Upper lobe of left lung (tissue), 6 donors: Measurements from ENCODE around the gene GARNL3. TPM values are rescaled to one million over a fixed set of nuclear protein-coding genes. Genes with fewer than 3 reads are reported as not detected.

ENCODE experiments used
- ATAC-seq, 2 donors: fragments of 200-7000 bp; cut with Tn5 transposase; one replicate each; pipeline ENCODE4 v1.9.1; 2022; ENCODE audit warnings: mild to moderate bottlenecking in 2 of 2, moderate library complexity in 2 of 2; ENCODE audit not compliant: low FRiP score in 2 of 2
- DNase-seq, 2 donors: peaks; one replicate each; pipeline ENCODE4 v3.0.0-alpha.2; 2019 to 2020
- H3K27ac ChIP-seq, 4 donors: fragments of 200-600 bp; sonication (generic); one replicate each; pipeline ENCODE4 v1.5.1; 2016 to 2019
- H3K27me3 ChIP-seq, 4 donors: fragments of 200-600 bp; sonication (generic); one replicate each; pipeline ENCODE4 v1.5.1; 2017 to 2019
- H3K36me3 ChIP-seq, 4 donors: fragments of 200-600 bp; sonication (generic); one replicate each; pipeline ENCODE4 v1.5.1; 2016 to 2019
- H3K4me1 ChIP-seq, 4 donors: fragments of 200-600 bp; sonication (generic); one replicate each; pipeline ENCODE4 v1.5.1; 2018 to 2019
- H3K4me3 ChIP-seq, 4 donors: fragments of 200-600 bp; sonication (generic); one replicate each; pipeline ENCODE4 v1.5.1; 2017 to 2019; ENCODE audit warnings: mild to moderate bottlenecking in 2 of 4, moderate library complexity in 1 of 4
- H3K9me3 ChIP-seq, 4 donors: fragments of 200-600 bp; sonication (generic); one replicate each; pipeline ENCODE4 v1.5.1; 2018 to 2019
- EP300 ChIP-seq, 4 donors: sonication (generic); formaldehyde crosslinking; IDR thresholded peaks; one replicate each; pipeline ENCODE4 v1.5.1; 2017; ENCODE audit warnings: antibody characterized with exemption in 4 of 4, control low read depth in 2 of 4
- POLR2A ChIP-seq, 4 donors: fragments of 450-650 bp; IDR thresholded peaks; one replicate each; pipeline ENCODE4 v1.5.1; 2016 to 2017; ENCODE audit warnings: antibody characterized with exemption in 4 of 4, mild to moderate bottlenecking in 2 of 4
- POLR2AphosphoS5 ChIP-seq, 2 donors: sonication (generic); formaldehyde crosslinking; IDR thresholded peaks; one replicate each; pipeline ENCODE4 v1.5.1; 2017; ENCODE audit warnings: antibody characterized with exemption in 2 of 2
- WGBS, 2 donors: methylation state at CpG; one replicate each; pipeline ENCODE4 v1.1.5; 2017 to 2018; 5-methylcytosine and 5-hydroxymethylcytosine counted together
- total RNA-seq, 6 donors: library from RNA; depleted of rRNA in 4 of 6; stranded (reverse); fragments of >200 nt in 4 of 6; gene quantifications; one replicate each; pipeline versions ENCODE4 v1.1.0 to v1.2.1, GENCODE V29; 2016 to 2021
- TF ChIP-seq, protein P1 (sequence below), 6 experiments: fragments of 450-650 bp in 4 of 6; fragments of 200-600 bp in 2 of 6; sonication (generic) in 2 of 6; IDR thresholded peaks; one replicate each; pipeline ENCODE4 v1.5.1; 2016 to 2019; ENCODE audit warnings: antibody characterized with exemption in 6 of 6
- donor health status: DM: no; HTN: no; CAD: no; lungs with moderate emphysema.
- donor health status: DM: no; HTN: yes; CAD: no; lungs with severe emphysema.

Gene GARNL3
- total RNA-seq, 6 donors from 2014 or later: 3.1 to 37.7 (median 7.0) TPM

DNA sequence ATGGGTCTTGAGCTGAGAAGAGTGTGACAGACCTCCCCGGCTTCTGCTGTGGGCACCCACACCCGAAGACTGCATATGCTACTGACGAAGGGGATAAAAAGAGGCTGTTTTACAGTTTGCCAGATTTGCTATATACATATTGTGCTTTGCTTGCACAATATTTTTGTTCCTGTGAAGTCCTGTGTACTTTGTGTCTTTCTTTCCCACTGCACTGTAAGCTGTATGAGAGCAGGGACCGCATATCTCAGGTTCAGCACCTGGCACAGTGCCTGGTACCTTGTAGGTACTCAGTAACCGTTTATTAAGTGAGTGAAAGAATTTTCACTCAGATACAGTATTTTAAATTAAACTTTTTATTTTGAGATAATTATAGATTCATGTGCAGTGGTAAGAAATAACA is 8.2 kb upstream of the GARNL3 start:
- Histone ChIP-seq H3K9me3 (no peaks in the 10 kb centered on the region), H3K4me1 (no peaks in the 10 kb centered on the region), H3K36me3 (no peaks in the 10 kb centered on the region), H3K4me3 (no peak overlapping the region), H3K27me3 (no peaks in the 10 kb centered on the region), H3K27ac (no peak overlapping the region)
- ATAC-seq (no peak), DNase-seq (no peak)
- 75 to 80% methylated on average over 5 of the region's 5 CpGs for WGBS, 2 donors
- TF ChIP-seq POLR2AphosphoS5 (IDR thresholded peaks at IDR 0.05): no peak
- TF ChIP-seq POLR2A (IDR thresholded peaks at IDR 0.05): no peak
- TF ChIP-seq, protein P1, sequence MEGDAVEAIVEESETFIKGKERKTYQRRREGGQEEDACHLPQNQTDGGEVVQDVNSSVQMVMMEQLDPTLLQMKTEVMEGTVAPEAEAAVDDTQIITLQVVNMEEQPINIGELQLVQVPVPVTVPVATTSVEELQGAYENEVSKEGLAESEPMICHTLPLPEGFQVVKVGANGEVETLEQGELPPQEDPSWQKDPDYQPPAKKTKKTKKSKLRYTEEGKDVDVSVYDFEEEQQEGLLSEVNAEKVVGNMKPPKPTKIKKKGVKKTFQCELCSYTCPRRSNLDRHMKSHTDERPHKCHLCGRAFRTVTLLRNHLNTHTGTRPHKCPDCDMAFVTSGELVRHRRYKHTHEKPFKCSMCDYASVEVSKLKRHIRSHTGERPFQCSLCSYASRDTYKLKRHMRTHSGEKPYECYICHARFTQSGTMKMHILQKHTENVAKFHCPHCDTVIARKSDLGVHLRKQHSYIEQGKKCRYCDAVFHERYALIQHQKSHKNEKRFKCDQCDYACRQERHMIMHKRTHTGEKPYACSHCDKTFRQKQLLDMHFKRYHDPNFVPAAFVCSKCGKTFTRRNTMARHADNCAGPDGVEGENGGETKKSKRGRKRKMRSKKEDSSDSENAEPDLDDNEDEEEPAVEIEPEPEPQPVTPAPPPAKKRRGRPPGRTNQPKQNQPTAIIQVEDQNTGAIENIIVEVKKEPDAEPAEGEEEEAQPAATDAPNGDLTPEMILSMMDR (IDR thresholded peaks at IDR 0.05): no peak
- TF ChIP-seq EP300 (IDR thresholded peaks at IDR 0.05): no peak

DNA sequence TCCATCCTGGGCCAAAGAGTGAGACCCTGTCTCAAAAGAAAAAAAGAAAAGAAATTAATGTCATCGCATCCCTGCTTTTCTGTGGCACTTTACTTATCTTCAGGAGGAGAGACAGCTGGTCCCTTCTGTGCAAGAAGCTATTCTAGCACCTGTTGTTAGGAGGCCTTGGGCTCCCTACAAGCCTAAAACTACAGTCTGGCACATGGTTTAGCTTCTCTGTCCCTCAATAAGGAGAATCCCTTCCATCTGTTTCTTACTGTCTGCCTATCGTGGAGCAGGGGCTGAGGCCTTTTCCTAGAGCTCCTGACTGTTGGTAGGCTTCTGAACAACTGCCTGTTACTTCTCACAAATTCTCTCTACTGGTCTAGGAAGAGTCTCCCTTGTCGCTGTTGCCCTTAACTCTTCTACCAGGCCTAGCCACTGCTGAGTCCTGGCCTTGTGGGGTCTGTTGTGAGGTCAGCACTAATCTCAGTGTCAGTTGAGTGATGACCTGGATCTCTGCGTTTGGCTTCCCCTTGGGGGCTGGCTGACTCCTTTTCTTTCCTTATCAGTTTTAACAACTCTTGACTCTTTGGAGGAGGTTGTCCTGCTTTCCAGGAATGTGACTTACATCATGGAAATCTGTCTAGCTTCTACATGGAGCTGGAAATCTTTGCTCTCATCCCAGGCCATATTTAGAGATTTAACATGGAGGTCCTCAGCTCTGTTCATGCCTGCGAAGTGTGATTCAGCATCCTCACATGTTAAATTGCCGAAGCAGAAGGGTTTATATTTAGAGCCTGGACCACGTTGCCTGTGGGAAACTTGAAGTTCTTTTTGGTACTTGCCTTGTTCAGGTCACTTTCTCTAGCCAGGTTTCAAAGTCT is 5.7 kb upstream of the GARNL3 start:
- ATAC-seq: no peak
- no peaks in the 10 kb centered on the region for H3K27me3 ChIP-seq
- H3K27ac ChIP-seq: no peak overlapping the region
- WGBS, 2 donors: 89 to 92% methylated on average over 7 of the region's 7 CpGs
- H3K4me1 ChIP-seq: no peaks in the 10 kb centered on the region
- no peaks in the 10 kb centered on the region for H3K9me3 ChIP-seq
- H3K36me3 ChIP-seq: no peaks in the 10 kb centered on the region
- no peak for DNase-seq
- TF ChIP-seq POLR2AphosphoS5 (IDR thresholded peaks at IDR 0.05) (no peak), EP300 (IDR thresholded peaks at IDR 0.05) (no peak), POLR2A (IDR thresholded peaks at IDR 0.05) (no peak)
- TF ChIP-seq, protein P1 (IDR thresholded peaks at IDR 0.05): no peak
- no peak overlapping the region for H3K4me3 ChIP-seq

DNA sequence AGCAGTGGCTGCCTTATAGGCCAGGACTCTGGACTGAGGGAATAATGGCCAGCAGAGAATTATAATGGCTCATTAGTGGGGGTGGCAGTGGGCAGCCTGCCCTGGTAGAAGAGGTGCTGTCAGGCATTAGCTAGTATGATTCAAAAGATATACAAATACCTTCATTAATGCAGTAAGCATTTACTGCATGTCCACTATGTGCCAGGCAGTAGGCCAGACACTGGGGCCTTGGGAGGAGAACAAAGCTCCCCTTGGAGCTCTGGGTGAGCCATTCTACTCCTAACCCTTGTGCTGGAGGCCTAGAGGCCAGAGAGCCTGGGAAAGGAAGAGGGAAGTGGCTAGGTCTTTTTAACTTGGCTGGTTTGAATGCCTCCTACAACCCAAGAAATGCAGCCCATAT is 2.0 kb upstream of the GARNL3 start:
- DNase-seq: no peak
- Histone ChIP-seq H3K27me3 (no peaks in the 10 kb centered on the region), H3K9me3 (no peaks in the 10 kb centered on the region), H3K27ac (no peak overlapping the region), H3K4me3 (no peak overlapping the region), H3K4me1 (no peaks in the 10 kb centered on the region), H3K36me3 (no peaks in the 10 kb centered on the region)
- no peak for ATAC-seq
- no peak for TF ChIP-seq EP300 (IDR thresholded peaks at IDR 0.05)
- TF ChIP-seq POLR2AphosphoS5 (IDR thresholded peaks at IDR 0.05): no peak
- TF ChIP-seq POLR2A (IDR thresholded peaks at IDR 0.05): no peak
- TF ChIP-seq, protein P1 (IDR thresholded peaks at IDR 0.05): no peak

DNA sequence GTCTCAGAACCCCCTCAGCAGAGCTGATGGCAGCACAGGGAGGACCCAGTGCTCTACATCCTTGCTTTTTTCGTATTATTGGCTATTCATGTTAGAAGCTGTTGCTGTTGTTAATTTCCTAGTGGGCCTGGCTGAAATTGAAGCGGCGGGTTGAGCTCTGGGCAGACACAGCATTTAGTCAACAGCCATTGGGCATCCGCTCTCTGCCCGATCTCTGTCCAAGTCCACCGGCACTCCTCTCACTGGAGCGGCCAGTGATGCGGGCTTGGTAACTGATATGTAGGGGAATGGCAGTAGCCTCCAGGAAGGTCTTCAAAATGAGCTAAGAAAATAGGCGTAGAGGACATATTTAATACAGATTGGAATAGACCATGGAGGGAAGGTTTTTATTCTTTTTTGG is 1.3 kb upstream of the GARNL3 start:
- TF ChIP-seq POLR2A (IDR thresholded peaks at IDR 0.05) (no peak), EP300 (IDR thresholded peaks at IDR 0.05) (no peak), POLR2AphosphoS5 (IDR thresholded peaks at IDR 0.05) (no peak)
- TF ChIP-seq, protein P1 (IDR thresholded peaks at IDR 0.05): no peak
- no peaks in the 10 kb centered on the region for H3K4me1 ChIP-seq
- no peak overlapping the region for H3K27ac ChIP-seq
- 97% methylated on average over 9 of the region's 9 CpGs for WGBS, 2 donors
- no peak overlapping the region for H3K4me3 ChIP-seq
- no peak for ATAC-seq
- H3K27me3 ChIP-seq: no peaks in the 10 kb centered on the region
- H3K9me3 ChIP-seq: no peaks in the 10 kb centered on the region
- no peak for DNase-seq
- H3K36me3 ChIP-seq: no peaks in the 10 kb centered on the region

DNA sequence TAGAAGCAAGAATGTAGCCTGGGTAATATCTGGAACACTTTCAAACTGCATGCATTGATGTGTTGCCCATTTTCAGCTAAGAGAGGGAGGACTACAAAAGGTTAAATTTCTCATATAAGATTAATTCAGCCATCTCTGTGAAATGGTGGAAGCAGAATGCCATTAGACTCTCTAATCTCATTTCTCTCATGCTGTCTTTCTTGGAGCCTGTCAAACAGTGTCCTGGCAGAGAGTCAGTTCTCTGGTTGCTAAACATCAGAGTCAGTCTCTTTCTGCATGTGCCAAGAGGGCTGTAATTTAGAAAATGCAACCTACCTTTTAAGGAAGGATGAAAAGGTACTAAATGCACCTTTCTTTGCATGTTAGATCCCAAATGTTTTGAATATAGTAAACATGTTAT is 910 bp upstream of the GARNL3 start:
- no peak for ATAC-seq
- Histone ChIP-seq H3K27ac (no peak overlapping the region), H3K4me1 (no peaks in the 10 kb centered on the region), H3K4me3 (no peak overlapping the region), H3K27me3 (no peaks in the 10 kb centered on the region), H3K36me3 (no peaks in the 10 kb centered on the region), H3K9me3 (no peaks in the 10 kb centered on the region)
- TF ChIP-seq EP300 (IDR thresholded peaks at IDR 0.05) (no peak), POLR2A (IDR thresholded peaks at IDR 0.05) (no peak), POLR2AphosphoS5 (IDR thresholded peaks at IDR 0.05) (no peak)
- TF ChIP-seq, protein P1 (IDR thresholded peaks at IDR 0.05): no peak
- DNase-seq: no peak
